Liver (tissue), 3 donors: ENCODE measurements around the gene WNK1.

Source experiments
- ATF3 ChIP-seq: IDR thresholded peaks from 2 replicates; pipeline ENCODE4 v1.6.1; 2016; ENCODE audit warnings: antibody characterized with exemption
- CTCF ChIP-seq: fragments of 150-350 bp; IDR thresholded peaks from 2 replicates; pipeline ENCODE4 v1.5.1; 2017; ENCODE audit warnings: improper control_type of control experiment, low read depth, low read length; ENCODE audit not compliant: missing input control
- EGR1 ChIP-seq, 2 donors: IDR thresholded peaks; 2 replicates each; pipeline ENCODE4 v1.6.1; 2016 to 2018; ENCODE audit warnings: antibody characterized with exemption in 2 of 2, low read depth in 2 of 2
- FOXA1 ChIP-seq: IDR thresholded peaks from 2 replicates; pipeline ENCODE4 v1.6.1; 2016; ENCODE audit warnings: antibody characterized with exemption
- GABPA ChIP-seq, 2 donors: IDR thresholded peaks in 1 of 2; conservative IDR thresholded peaks in 1 of 2; 2 replicates each; pipeline ENCODE4 v1.6.1; 2016; ENCODE audit warnings: antibody characterized with exemption in 2 of 2, mild to moderate bottlenecking in 1 of 2, moderate library complexity in 1 of 2
- HNF4A ChIP-seq, 2 donors: conservative IDR thresholded peaks; 2 replicates each; pipeline ENCODE4 v1.6.1; 2016; ENCODE audit warnings: antibody characterized with exemption in 2 of 2, mild to moderate bottlenecking in 2 of 2
- JUND ChIP-seq, 2 donors: IDR thresholded peaks; 2 replicates each; pipeline ENCODE4 v1.6.1; 2016; ENCODE audit warnings: antibody characterized with exemption in 2 of 2
- RAD21 ChIP-seq, 2 donors: IDR thresholded peaks; 2 replicates each; pipeline ENCODE4 v1.6.1; 2016; ENCODE audit warnings: antibody characterized with exemption in 2 of 2, mild to moderate bottlenecking in 2 of 2
- REST ChIP-seq: IDR thresholded peaks from 2 replicates; pipeline ENCODE4 v1.6.1; 2016; ENCODE audit warnings: antibody characterized with exemption, mild to moderate bottlenecking
- SP1 ChIP-seq: IDR thresholded peaks from 2 replicates; pipeline ENCODE4 v1.6.1; 2018; ENCODE audit warnings: antibody characterized with exemption, mild to moderate bottlenecking
- TAF1 ChIP-seq: conservative IDR thresholded peaks from 2 replicates; pipeline ENCODE4 v1.6.1; 2016; ENCODE audit warnings: antibody characterized with exemption, mild to moderate bottlenecking
- YY1 ChIP-seq: IDR thresholded peaks from 2 replicates; pipeline ENCODE4 v1.6.1; 2016; ENCODE audit warnings: antibody characterized with exemption, mild to moderate bottlenecking
- ZBTB33 ChIP-seq: IDR thresholded peaks from 2 replicates; pipeline ENCODE4 v1.6.1; 2016; ENCODE audit warnings: antibody characterized with exemption
- TF ChIP-seq, protein P1 (sequence below): IDR thresholded peaks from 2 replicates; pipeline ENCODE4 v1.6.1; 2016; ENCODE audit warnings: antibody characterized with exemption
- donor health status: healthy.
- donor health status: healthy.

- no peak for TF ChIP-seq CTCF
- TF ChIP-seq, protein P1, sequence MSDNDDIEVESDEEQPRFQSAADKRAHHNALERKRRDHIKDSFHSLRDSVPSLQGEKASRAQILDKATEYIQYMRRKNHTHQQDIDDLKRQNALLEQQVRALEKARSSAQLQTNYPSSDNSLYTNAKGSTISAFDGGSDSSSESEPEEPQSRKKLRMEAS: no peak
- TF ChIP-seq ATF3: no peak
- TF ChIP-seq HNF4A (conservative IDR thresholded peaks at IDR 0.05): no peak
- TF ChIP-seq TAF1: no peak
- TF ChIP-seq ZBTB33: no peak
- no peak for TF ChIP-seq RAD21 (IDR thresholded peaks at IDR 0.05)
- no peak for TF ChIP-seq GABPA (IDR thresholded peaks at IDR 0.05 in 1 of 2, conservative IDR thresholded peaks at IDR 0.05 in 1 of 2)
- no peak for TF ChIP-seq EGR1 (IDR thresholded peaks at IDR 0.05; ENCODE audit: low read depth in 2 of 2)
- no peak for TF ChIP-seq REST
- TF ChIP-seq FOXA1: no peak
- TF ChIP-seq YY1: no peak
- TF ChIP-seq SP1: no peak
- no peak for TF ChIP-seq JUND (IDR thresholded peaks at IDR 0.05)
Observed at GRCh38 chr12:739349-739748, 13.0 kb upstream of the WNK1 start.
